Peyer's patch (tissue), 4 donors: ENCODE measurements around the gene SDF2. TPM values are rescaled to one million over a fixed set of nuclear protein-coding genes. Genes with fewer than 3 reads are reported as not detected.

ENCODE experiments used
- DNase-seq, 3 donors: peaks; one replicate each; pipeline ENCODE4 v3.0.0-alpha.2; 2017 to 2019
- H3K27ac ChIP-seq, 4 donors: fragments of 200-600 bp; sonication (generic); one replicate each; pipeline ENCODE4 v1.5.1; 2016 to 2019
- H3K27me3 ChIP-seq, 2 donors: fragments of 200-600 bp; sonication (generic); one replicate each; pipeline ENCODE4 v1.5.1; 2019
- H3K36me3 ChIP-seq, 3 donors: fragments of 200-600 bp; sonication (generic); one replicate each; pipeline ENCODE4 v1.5.1; 2016 to 2019
- H3K4me1 ChIP-seq, 4 donors: fragments of 200-600 bp; sonication (generic); one replicate each; pipeline ENCODE4 v1.5.1; 2016 to 2019
- H3K4me3 ChIP-seq, 4 donors: fragments of 200-600 bp; sonication (generic); 1 replicate in 3 of 4; 2 replicates in 1 of 4; pipeline ENCODE4 v1.5.1; 2016 to 2019; ENCODE audit warnings: mild to moderate bottlenecking in 1 of 4
- H3K9me3 ChIP-seq, 4 donors: fragments of 200-600 bp; sonication (generic); one replicate each; pipeline ENCODE4 v1.5.1; 2016 to 2019; ENCODE audit warnings: mild to moderate bottlenecking in 1 of 4
- CTCF ChIP-seq, 6 experiments: fragments of 450-650 bp in 4 of 6; fragments of 200-600 bp in 2 of 6; sonication (generic) in 1 of 6; IDR thresholded peaks; one replicate each; pipeline ENCODE4 v1.5.1; 2017 to 2019; ENCODE audit warnings: antibody characterized with exemption in 6 of 6, mild to moderate bottlenecking in 3 of 6, moderate library complexity in 1 of 6
- POLR2A ChIP-seq, 2 donors: fragments of 450-650 bp; IDR thresholded peaks; one replicate each; pipeline ENCODE4 v1.5.1; 2017; ENCODE audit warnings: antibody characterized with exemption in 2 of 2, mild to moderate bottlenecking in 2 of 2, moderate library complexity in 2 of 2
- total RNA-seq, 4 donors: library from RNA; depleted of rRNA; stranded (reverse); fragments of >200 nt; gene quantifications; one replicate each; pipeline ENCODE4 v1.1.0, GENCODE V29; 2016

The SDF2 gene
- total RNA-seq, 4 donors from 2014 or later = 39.6 to 60.5 (median 55.9) TPM

- DNase-seq = no peak
Measured at GRCh38 chr17:28622186-28622585, 39.5 kb downstream of the SDF2 start.

GRCh38 chr17:28620010-28620409 is 41.7 kb downstream of the SDF2 start:
- no peak for DNase-seq
- H3K27me3 ChIP-seq = no peaks in the 10 kb centered on the region
- no peaks in the 10 kb centered on the region for H3K4me1 ChIP-seq
- no peak for TF ChIP-seq POLR2A (IDR thresholded peaks at IDR 0.05)
- no peak for TF ChIP-seq CTCF (IDR thresholded peaks at IDR 0.05)
- H3K36me3 ChIP-seq = peaks cover 0 to 99% (median 0%) of the 10 kb centered on the region in 3 donors
- H3K9me3 ChIP-seq = no peaks in the 10 kb centered on the region
- no peak overlapping the region for H3K27ac ChIP-seq
- H3K4me3 ChIP-seq = no peak overlapping the region

More at GRCh38 chr17:28622186-28622585, 39.5 kb downstream of the SDF2 start:
- Histone ChIP-seq H3K27me3 (no peaks in the 10 kb centered on the region), H3K4me3 (no peak overlapping the region), H3K27ac (no peak overlapping the region), H3K36me3 (peaks cover 0 to 94% (median 0%) of the 10 kb centered on the region in 3 donors), H3K4me1 (no peaks in the 10 kb centered on the region), H3K9me3 (no peaks in the 10 kb centered on the region)
- TF ChIP-seq CTCF (IDR thresholded peaks at IDR 0.05) (no peak), POLR2A (IDR thresholded peaks at IDR 0.05) (no peak)

GRCh38 chr17:28618464-28618863 is 43.2 kb downstream of the SDF2 start:
- TF ChIP-seq CTCF (IDR thresholded peaks at IDR 0.05) = no peak
- no peak for TF ChIP-seq POLR2A (IDR thresholded peaks at IDR 0.05)
- Histone ChIP-seq H3K36me3 (peaks cover 0 to 97% (median 0%) of the 10 kb centered on the region in 3 donors), H3K27me3 (no peaks in the 10 kb centered on the region), H3K4me3 (no peak overlapping the region), H3K9me3 (no peaks in the 10 kb centered on the region), H3K4me1 (no peaks in the 10 kb centered on the region), H3K27ac (no peak overlapping the region)
- no peak for DNase-seq

- Histone ChIP-seq H3K9me3 (no peaks in the 10 kb centered on the region), H3K27me3 (no peaks in the 10 kb centered on the region), H3K36me3 (peaks cover 0 to 75% (median 0%) of the 10 kb centered on the region in 3 donors), H3K27ac (no peak overlapping the region), H3K4me1 (no peaks in the 10 kb centered on the region), H3K4me3 (no peak overlapping the region)
- DNase-seq = no peak
- no peak for TF ChIP-seq CTCF (IDR thresholded peaks at IDR 0.05)
- TF ChIP-seq POLR2A (IDR thresholded peaks at IDR 0.05) = no peak
Measured at GRCh38 chr17:28616281-28616680, 45.4 kb downstream of the SDF2 start.

- no peak for DNase-seq
- H3K9me3 ChIP-seq = no peaks in the 10 kb centered on the region
- no peak overlapping the region for H3K4me3 ChIP-seq
- H3K4me1 ChIP-seq = no peaks in the 10 kb centered on the region
- no peak overlapping the region for H3K27ac ChIP-seq
- H3K36me3 ChIP-seq = peaks cover 0 to 66% (median 0%) of the 10 kb centered on the region in 3 donors
- TF ChIP-seq POLR2A (IDR thresholded peaks at IDR 0.05) = no peak
- TF ChIP-seq CTCF (IDR thresholded peaks at IDR 0.05) = no peak
- H3K27me3 ChIP-seq = no peaks in the 10 kb centered on the region
Measured at GRCh38 chr17:28615260-28615940, 46.3 kb downstream of the SDF2 start.
